GM12878 (cell line): ENCODE measurements around the gene PPAT. TPM values are rescaled to one million over a fixed set of nuclear protein-coding genes. Genes with fewer than 3 reads are reported as not detected.

Experiments
- ATAC-seq: fragments of 200-7000 bp; cut with Tn5 transposase; 3 replicates; pipeline ENCODE4 v1.9.1; 2020; ENCODE audit warnings: mild to moderate bottlenecking, moderate library complexity
- BruUV-seq: library from RNA; stranded (reverse); fragments of 400-500 nt; replicated peaks from 2 replicates; lab custom pipeline; 2021; lab: Mats Ljungman, UMichigan
- CTCF ChIA-PET: fragments of 300-600 bp; sonication (Branson Sonifier 250); formaldehyde crosslinking; extraction: SDS; loops from one replicate; lab custom pipeline; 2021; ENCODE audit warnings: inconsistent platforms; lab: Yijun Ruan, JAX
- POLR2A ChIA-PET: fragments of 350-600 bp; formaldehyde crosslinking; extraction: SDS; loops from one replicate; lab custom pipeline; 2021; ENCODE audit warnings: inconsistent platforms; lab: Charles Lee
- RAD21 ChIA-PET: fragments of 300-600 bp; sonication (Branson Sonifier 250); formaldehyde crosslinking; loops from one replicate; lab custom pipeline; 2023; ENCODE audit warnings: antibody characterized with exemption; ENCODE audit not compliant: unreplicated experiment; lab: Charles Lee
- SMC1A ChIA-PET: fragments of 300-600 bp; sonication (Branson Sonifier 250); formaldehyde crosslinking; loops from one replicate; lab custom pipeline; 2023; ENCODE audit not compliant: unreplicated experiment, uncharacterized antibody; lab: Charles Lee
- DNase-seq: peaks from one replicate; pipeline ENCODE4 v3.0.0-alpha.2; 2011; ENCODE audit warnings: low read depth, low spot score
- FAIRE-seq: peaks from 3 replicates; lab custom pipeline; 2011; peaks lifted over from hg19 to GRCh38; lab: Jason Lieb, UNC
- H2AFZ ChIP-seq: 2 replicates; pipeline ENCODE4 v1.6.0; 2011; ENCODE audit warnings: low read depth, low read length, control low read depth; ENCODE audit not compliant: control insufficient read depth
- H3K27ac ChIP-seq: 2 replicates; pipeline ENCODE4 v1.5.1; 2011; ENCODE audit warnings: control low read depth; ENCODE audit not compliant: control insufficient read depth, insufficient read depth
- H3K27me3 ChIP-seq, 2 experiments: replicated peaks in 1 of 2; 2 replicates each; pipeline versions ENCODE4 v1.6.0 to v1.6.1; 2011; ENCODE audit warnings: low read length in 1 of 2; ENCODE audit not compliant: control insufficient read depth in 2 of 2, insufficient read depth in 2 of 2
- H3K36me3 ChIP-seq, 2 experiments: 2 replicates each; pipeline ENCODE4 v1.5.1; 2011; ENCODE audit warnings: low read length in 1 of 2; ENCODE audit not compliant: control insufficient read depth in 2 of 2, insufficient read depth in 2 of 2
- H3K4me1 ChIP-seq: 2 replicates; pipeline ENCODE4 v1.6.1; 2011; ENCODE audit warnings: mild to moderate bottlenecking, low read length, moderate library complexity, mixed read lengths; ENCODE audit not compliant: control insufficient read depth, insufficient read depth
- H3K4me2 ChIP-seq: 2 replicates; pipeline ENCODE4 v1.6.0; 2011; ENCODE audit warnings: control low read depth; ENCODE audit not compliant: control insufficient read depth, insufficient read depth
- H3K4me3 ChIP-seq: fragments of 200-600 bp; sonication (generic); 2 replicates; pipeline ENCODE4 v1.5.1; 2016
- H3K79me2 ChIP-seq: 2 replicates; pipeline ENCODE4 v1.6.0; 2011; ENCODE audit warnings: low read length; ENCODE audit not compliant: control insufficient read depth, insufficient read depth
- H3K9ac ChIP-seq: 2 replicates; pipeline ENCODE4 v1.8.0; 2011; ENCODE audit warnings: low read length, control low read depth, mixed read lengths; ENCODE audit not compliant: control insufficient read depth, insufficient read depth
- H3K9me3 ChIP-seq: replicated peaks from 3 replicates; pipeline ENCODE4 v1.5.1; 2011; ENCODE audit warnings: mild to moderate bottlenecking, low read length; ENCODE audit not compliant: control insufficient read depth, insufficient read depth
- H4K20me1 ChIP-seq: 2 replicates; pipeline ENCODE4 v1.6.0; 2011; ENCODE audit not compliant: control insufficient read depth, insufficient read depth
- CBX5 ChIP-seq: sonication (generic); IDR thresholded peaks from 2 replicates; pipeline ENCODE4 v1.6.1; 2016; ENCODE audit warnings: low read depth, moderate library complexity, mild to moderate bottlenecking, inconsistent platforms
- HDGF ChIP-seq: fragments of 450-650 bp; IDR thresholded peaks from 2 replicates; pipeline ENCODE4 v1.6.1; 2016; ENCODE audit warnings: antibody characterized with exemption
- IKZF2 ChIP-seq, 2 experiments: fragments of 450-650 bp; IDR thresholded peaks; 2 replicates each; pipeline ENCODE4 v1.6.1; 2017; ENCODE audit warnings: mild to moderate bottlenecking in 2 of 2, moderate library complexity in 2 of 2
- JUND ChIP-seq: IDR thresholded peaks from 2 replicates; pipeline ENCODE4 v1.6.1; 2012; ENCODE audit warnings: low read depth, mild to moderate bottlenecking, low read length, improper control_type of control experiment, moderate library complexity
- KDM1A ChIP-seq: fragments of 200-600 bp; sonication (generic); IDR thresholded peaks from 2 replicates; pipeline ENCODE4 v1.6.1; 2016; ENCODE audit warnings: borderline replicate concordance
- MAX ChIP-seq: IDR thresholded peaks from 2 replicates; pipeline ENCODE4 v1.6.1; 2012; ENCODE audit warnings: low read depth, low read length, improper control_type of control experiment
- NFIC ChIP-seq: IDR thresholded peaks from 2 replicates; pipeline ENCODE4 v1.6.1; 2012; ENCODE audit warnings: low read depth, mild to moderate bottlenecking, inconsistent platforms, low read length, moderate library complexity
- NR2C1 ChIP-seq: fragments of 450-650 bp; IDR thresholded peaks from 2 replicates; pipeline ENCODE4 v1.6.1; 2017; ENCODE audit warnings: antibody characterized with exemption, mild to moderate bottlenecking, moderate library complexity
- RAD51 ChIP-seq: fragments of 450-650 bp; IDR thresholded peaks from 2 replicates; pipeline ENCODE4 v1.6.1; 2016; ENCODE audit warnings: moderate library complexity, mild to moderate bottlenecking, inconsistent platforms
- RB1 ChIP-seq: fragments of 450-650 bp; formaldehyde crosslinking; IDR thresholded peaks from 2 replicates; pipeline ENCODE4 v1.6.1; 2017; ENCODE audit warnings: mild to moderate bottlenecking, borderline replicate concordance
- SMAD1 ChIP-seq: fragments of 450-650 bp; IDR thresholded peaks from 2 replicates; pipeline ENCODE4 v1.6.1; 2018; ENCODE audit warnings: mild to moderate bottlenecking, low read depth; ENCODE audit not compliant: partially characterized antibody
- SRF ChIP-seq, 2 experiments: IDR thresholded peaks; 2 replicates each; pipeline ENCODE4 v1.6.1; 2011; ENCODE audit warnings: low read depth in 2 of 2, low read length in 2 of 2, mild to moderate bottlenecking in 1 of 2, moderate library complexity in 1 of 2
- STAT1 ChIP-seq: fragments of 450-650 bp; conservative IDR thresholded peaks from 2 replicates; pipeline ENCODE4 v1.6.1; 2014; ENCODE audit warnings: antibody characterized with exemption, mild to moderate bottlenecking
- WGBS: methylation state at CpG from one replicate; pipeline ENCODE4 v1.1.6; 2016; ENCODE audit warnings: low lambda C conversion rate; ENCODE audit not compliant: insufficient replicate concordance, insufficient coverage; ENCODE audit errors: missing lambda C conversion rate; 5-methylcytosine and 5-hydroxymethylcytosine counted together
- in situ Hi-C: fragments of 300-500 bp; cut with MboI; formaldehyde crosslinking; loops from 9 replicates; pipeline ENCODE4 v1.14.3; 2018; ENCODE audit warnings: mixed read lengths
- intact Hi-C: fragments of 100-400 bp; cut with micrococcal nuclease; formaldehyde crosslinking; loops from one replicate; pipeline ENCODE4 v1.14.2; 2022; ENCODE audit not compliant: unreplicated experiment
- polyA plus RNA-seq, 11 experiments: library from polyadenylated mRNA; depleted of rRNA in 4 of 11; unstranded in 6 of 11; stranded (reverse) in 5 of 11; fragments of >200 nt; fragmentation: Nextera tagmentation in 4 of 11; fragmentation: Illumina TruSeq in 1 of 11; extraction: Ambion mirVana in 4 of 11; extraction: Trizol in 1 of 11; gene quantifications; 1 replicate in 1 of 11; 2 replicates in 10 of 11; pipeline versions ENCODE4 v1.2.1 to v1.2.3, GENCODE V29; 2011 to 2016; ENCODE audit warnings: inconsistent platforms in 2 of 11, missing spikeins in 2 of 11, low read depth in 1 of 11
- total RNA-seq, 4 experiments: library from RNA; depleted of rRNA in 3 of 4; stranded (reverse); fragments of >200 nt in 3 of 4; fragmentation: Illumina TruSeq in 1 of 4; extraction: Trizol in 1 of 4; gene quantifications; 2 replicates each; pipeline versions ENCODE4 v1.2.1 to v1.2.3, GENCODE V29; 2013 to 2021

The PPAT gene
- total and polyA plus RNA-seq, 10 of the 15 experiments (the other 5 are each of a cell fraction or from before 2014, with no cell fraction given): 24.9 to 50.7 (median 38.0) TPM

GRCh38 chr4:56408978-56409377 is 26.4 kb downstream of the PPAT start:
- Histone ChIP-seq H3K27me3 (no peaks in the 10 kb centered on the region), H3K4me3 (no peak overlapping the region), H3K36me3 (peaks cover 0 to 2% of the 10 kb centered on the region in 2 experiments; a peak in 3 of 4 replicates), H3K4me2 (no peak overlapping the region), H3K9ac (no peak overlapping the region), H2AFZ (no peak overlapping the region), H3K27ac (no peak overlapping the region), H3K9me3 (no peaks in the 10 kb centered on the region), H3K79me2 (peaks cover 35% of the 10 kb centered on the region), H4K20me1 (no peaks in the 10 kb centered on the region), H3K4me1 (no peaks in the 10 kb centered on the region)
- no peak for DNase-seq
- FAIRE-seq: no peak
- ChIA-PET CTCF (interaction anchor here (0.7 kb wide), 1 partner anchor 509 kb away, joined by 3 read pairs; no protein-coding TSS in a partner anchor), SMC1A (no interaction called here), RAD21 (no interaction called here), POLR2A (interaction anchor here (0.6 kb wide), 1 partner anchor 20 kb away, joined by 4 read pairs; no protein-coding TSS in a partner anchor)
- in situ Hi-C loops (no loop called here), intact Hi-C loops (no loop called here)
- BruUV-seq: no TSS peak
- no peak for TF ChIP-seq NFIC
- no peak for TF ChIP-seq KDM1A
- TF ChIP-seq JUND: no peak
- no peak for TF ChIP-seq HDGF
- TF ChIP-seq RAD51: no peak
- TF ChIP-seq SRF (IDR thresholded peaks at IDR 0.05; ENCODE audit: low read depth in 2 of 2, low read length in 2 of 2): no peak
- no peak for TF ChIP-seq IKZF2 (IDR thresholded peaks at IDR 0.05)
- TF ChIP-seq RB1: no peak
- no peak for TF ChIP-seq NR2C1
- no peak for TF ChIP-seq SMAD1
- TF ChIP-seq STAT1: no peak
- TF ChIP-seq CBX5: no peak
- TF ChIP-seq MAX: no peak
- 96% methylated on average over 2 of the region's 2 CpGs for WGBS
- no peak for ATAC-seq
